Suprapubic skin (tissue), 4 donors: Measurements from ENCODE around the gene ATG2A. TPM values are rescaled to one million over a fixed set of nuclear protein-coding genes. Genes with fewer than 3 reads are reported as not detected.

Source experiments
- DNase-seq, 2 donors: peaks; one replicate each; pipeline ENCODE4 v3.0.0-alpha.2; 2019; ENCODE audit warnings: low spot score in 2 of 2
- H3K27ac ChIP-seq: fragments of 200-600 bp; sonication (generic); one replicate; pipeline ENCODE4 v1.5.1; 2019
- H3K27me3 ChIP-seq: fragments of 200-600 bp; sonication (generic); one replicate; pipeline ENCODE4 v1.5.1; 2019
- H3K36me3 ChIP-seq: fragments of 200-600 bp; sonication (generic); one replicate; pipeline ENCODE4 v1.5.1; 2019
- H3K4me1 ChIP-seq: fragments of 200-600 bp; sonication (generic); one replicate; pipeline ENCODE4 v1.5.1; 2019
- H3K4me3 ChIP-seq: fragments of 200-600 bp; sonication (generic); one replicate; pipeline ENCODE4 v1.5.1; 2019; ENCODE audit warnings: mild to moderate bottlenecking
- H3K9me3 ChIP-seq: fragments of 200-600 bp; sonication (generic); one replicate; pipeline ENCODE4 v1.5.1; 2019
- EP300 ChIP-seq: sonication (generic); formaldehyde crosslinking; IDR thresholded peaks from one replicate; pipeline ENCODE4 v1.6.1; 2017; ENCODE audit warnings: antibody characterized with exemption
- POLR2A ChIP-seq, 2 donors: fragments of 450-650 bp; IDR thresholded peaks; one replicate each; pipeline ENCODE4 v1.6.1; 2017; ENCODE audit warnings: antibody characterized with exemption in 2 of 2, mild to moderate bottlenecking in 2 of 2, moderate library complexity in 2 of 2
- POLR2AphosphoS5 ChIP-seq, 3 donors: sonication (generic); formaldehyde crosslinking; IDR thresholded peaks; one replicate each; pipeline ENCODE4 v1.6.1; 2017; ENCODE audit warnings: antibody characterized with exemption in 3 of 3
- WGBS: methylation state at CpG from one replicate; pipeline ENCODE4 v1.1.5; 2018; 5-methylcytosine and 5-hydroxymethylcytosine counted together
- total RNA-seq, 4 donors: library from RNA; depleted of rRNA; stranded (reverse); fragments of >200 nt; gene quantifications; one replicate each; pipeline ENCODE4 v1.1.0, GENCODE V29; 2016
- TF ChIP-seq, protein P1 (sequence below), 2 donors: fragments of 200-600 bp in 1 of 2; fragments of 450-650 bp in 1 of 2; sonication (generic) in 1 of 2; IDR thresholded peaks; one replicate each; pipeline ENCODE4 v1.5.1; 2016 to 2019; ENCODE audit warnings: antibody characterized with exemption in 2 of 2, mild to moderate bottlenecking in 1 of 2, moderate library complexity in 1 of 2

Gene ATG2A
- total RNA-seq, 4 donors from 2014 or later, result 69.5 to 82.2 (median 76.0) TPM

DNA sequence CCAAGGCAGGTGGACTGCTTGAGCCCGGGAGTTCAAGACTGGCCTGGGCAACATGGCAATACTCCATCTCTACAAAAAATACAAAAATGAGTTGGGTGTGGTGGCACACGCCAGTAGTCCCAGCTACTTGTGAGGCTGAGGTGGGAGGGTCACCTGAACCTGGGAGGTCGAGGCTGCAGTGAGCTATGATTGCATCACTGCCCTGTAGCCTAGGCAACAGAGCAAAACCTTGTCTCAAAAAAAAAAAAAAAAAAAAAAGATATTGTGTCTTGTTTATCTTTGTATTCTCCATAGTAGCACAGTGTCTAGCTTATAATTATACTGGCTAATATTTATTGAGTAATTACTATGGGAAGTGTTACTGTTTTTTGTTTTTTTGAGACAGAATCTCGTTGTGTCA lies 34.5 kb upstream of the ATG2A start:
- no peaks in the 10 kb centered on the region for H3K4me1 ChIP-seq
- no peaks in the 10 kb centered on the region for H3K36me3 ChIP-seq
- H3K4me3 ChIP-seq, result no peak overlapping the region
- H3K27ac ChIP-seq, result no peak overlapping the region
- TF ChIP-seq EP300 (no peak), POLR2AphosphoS5 (IDR thresholded peaks at IDR 0.05) (no peak), POLR2A (IDR thresholded peaks at IDR 0.05) (no peak)
- TF ChIP-seq, protein P1, sequence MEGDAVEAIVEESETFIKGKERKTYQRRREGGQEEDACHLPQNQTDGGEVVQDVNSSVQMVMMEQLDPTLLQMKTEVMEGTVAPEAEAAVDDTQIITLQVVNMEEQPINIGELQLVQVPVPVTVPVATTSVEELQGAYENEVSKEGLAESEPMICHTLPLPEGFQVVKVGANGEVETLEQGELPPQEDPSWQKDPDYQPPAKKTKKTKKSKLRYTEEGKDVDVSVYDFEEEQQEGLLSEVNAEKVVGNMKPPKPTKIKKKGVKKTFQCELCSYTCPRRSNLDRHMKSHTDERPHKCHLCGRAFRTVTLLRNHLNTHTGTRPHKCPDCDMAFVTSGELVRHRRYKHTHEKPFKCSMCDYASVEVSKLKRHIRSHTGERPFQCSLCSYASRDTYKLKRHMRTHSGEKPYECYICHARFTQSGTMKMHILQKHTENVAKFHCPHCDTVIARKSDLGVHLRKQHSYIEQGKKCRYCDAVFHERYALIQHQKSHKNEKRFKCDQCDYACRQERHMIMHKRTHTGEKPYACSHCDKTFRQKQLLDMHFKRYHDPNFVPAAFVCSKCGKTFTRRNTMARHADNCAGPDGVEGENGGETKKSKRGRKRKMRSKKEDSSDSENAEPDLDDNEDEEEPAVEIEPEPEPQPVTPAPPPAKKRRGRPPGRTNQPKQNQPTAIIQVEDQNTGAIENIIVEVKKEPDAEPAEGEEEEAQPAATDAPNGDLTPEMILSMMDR (IDR thresholded peaks at IDR 0.05), result no peak
- peaks cover 2% of the 10 kb centered on the region for H3K27me3 ChIP-seq
- no peak for DNase-seq
- 73% methylated on average over 4 of the region's 4 CpGs for WGBS
- H3K9me3 ChIP-seq, result no peaks in the 10 kb centered on the region

DNA sequence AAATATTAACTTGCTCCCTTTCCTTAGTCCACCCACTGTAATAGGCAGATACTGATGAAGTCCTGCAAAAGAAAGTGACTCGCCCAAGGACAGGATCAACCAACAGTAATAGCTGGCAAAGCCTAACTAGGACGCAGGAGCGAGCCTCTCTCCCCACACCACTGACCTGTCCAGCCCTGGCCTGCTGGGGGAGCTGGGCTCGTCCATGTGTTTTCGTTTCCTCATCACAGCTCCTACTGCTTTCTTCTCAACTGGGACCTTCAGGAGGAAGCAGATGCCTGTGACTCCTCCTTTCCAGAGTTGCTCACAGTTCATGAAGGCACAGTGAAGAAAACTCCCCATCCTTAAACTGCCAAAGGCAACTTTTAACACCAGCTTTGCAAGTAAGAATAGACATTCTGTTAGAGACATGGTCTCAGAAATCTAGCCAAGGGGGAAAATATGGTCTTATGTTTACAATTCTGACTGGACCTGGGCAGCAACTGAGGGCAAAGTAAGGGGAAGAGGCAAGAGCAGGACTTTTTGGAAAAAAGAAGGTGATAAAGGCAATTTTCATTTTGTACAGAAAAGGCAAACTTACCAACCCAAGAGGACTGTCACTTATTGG lies 30.3 kb upstream of the ATG2A start:
- no peak overlapping the region for H3K4me3 ChIP-seq
- no peaks in the 10 kb centered on the region for H3K4me1 ChIP-seq
- 61% methylated on average over 5 of the region's 5 CpGs for WGBS
- no peaks in the 10 kb centered on the region for H3K36me3 ChIP-seq
- H3K27ac ChIP-seq, result no peak overlapping the region
- no peak for TF ChIP-seq EP300
- no peaks in the 10 kb centered on the region for H3K27me3 ChIP-seq
- no peaks in the 10 kb centered on the region for H3K9me3 ChIP-seq
- no peak for DNase-seq

DNA sequence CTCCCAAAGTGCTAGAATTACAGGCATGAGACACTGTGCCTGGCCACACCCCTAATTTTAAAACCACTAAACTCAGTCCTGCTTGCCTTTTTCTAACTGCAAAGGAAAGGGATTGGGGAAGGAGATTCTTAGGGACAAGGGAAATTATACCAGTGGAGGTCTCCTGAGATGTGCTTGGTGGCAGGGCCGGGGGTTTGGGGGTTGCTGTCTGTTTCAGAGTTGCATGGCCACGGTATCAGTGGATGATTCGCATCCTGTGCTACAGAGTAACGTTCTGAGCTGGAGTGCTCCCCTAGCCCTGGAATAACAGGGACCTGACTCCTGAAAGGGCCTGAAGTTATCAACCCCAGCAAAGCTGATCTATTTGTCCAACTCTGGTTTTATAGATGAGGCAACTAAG lies 19.5 kb upstream of the ATG2A start:
- no peak overlapping the region for H3K27ac ChIP-seq
- DNase-seq, result no peak
- peaks cover 10% of the 10 kb centered on the region for H3K4me1 ChIP-seq
- no peak overlapping the region for H3K4me3 ChIP-seq
- peaks cover 24% of the 10 kb centered on the region for H3K36me3 ChIP-seq
- H3K9me3 ChIP-seq, result no peaks in the 10 kb centered on the region
- TF ChIP-seq EP300 (no peak), POLR2A (IDR thresholded peaks at IDR 0.05) (no peak), POLR2AphosphoS5 (IDR thresholded peaks at IDR 0.05) (no peak)
- TF ChIP-seq, protein P1 (IDR thresholded peaks at IDR 0.05), result no peak
- no peaks in the 10 kb centered on the region for H3K27me3 ChIP-seq
- 79% methylated on average over 4 of the region's 4 CpGs for WGBS

DNA sequence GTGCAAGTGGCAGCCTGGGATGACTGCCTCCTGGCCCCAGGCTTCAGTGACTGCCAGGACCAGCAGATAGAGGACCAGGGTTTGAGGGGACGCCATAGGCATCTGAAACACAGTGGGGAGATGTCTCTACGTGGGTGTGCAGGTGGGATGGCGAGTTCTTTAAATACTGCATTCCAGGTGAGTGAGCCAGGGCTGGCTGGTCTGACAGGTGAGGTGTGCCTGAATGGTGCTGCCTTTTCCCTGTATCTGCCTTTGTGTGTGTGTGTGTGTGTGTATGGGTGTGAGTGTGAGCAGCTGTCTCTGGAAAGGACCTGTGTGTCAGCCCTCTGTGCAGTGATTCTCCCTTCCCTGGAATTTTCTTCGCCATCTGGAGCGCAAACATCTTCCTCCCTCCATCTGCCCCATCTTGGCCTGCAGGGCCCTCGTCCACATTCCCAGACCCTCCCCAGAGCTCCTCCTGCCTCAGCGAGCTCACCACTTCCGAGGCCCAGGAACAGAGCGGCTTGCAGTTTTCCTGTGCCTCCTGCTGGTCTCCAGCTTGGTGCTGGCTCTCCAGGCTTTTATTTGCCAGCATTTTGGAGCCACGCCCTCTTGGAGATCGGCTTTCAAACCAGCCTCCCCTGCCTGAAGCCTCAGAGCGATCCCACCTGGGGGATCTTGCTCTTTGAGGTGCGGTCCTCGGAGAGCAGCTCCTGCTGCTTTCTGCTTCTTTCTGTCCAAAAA lies 18.5 kb upstream of the ATG2A start, which contains the start of gene GPHA2:
GPHA2 (minus strand) TSS at position 535 of the 723 bp plus-strand sequence; CDS start at position 102, 433 bp downstream.
- no peak within 1 kb of the TSS for H3K4me3 ChIP-seq
- no peak for DNase-seq
- no peaks in the 10 kb centered on the region for H3K9me3 ChIP-seq
- H3K36me3 ChIP-seq, result peaks cover 34% of the 10 kb centered on the region
- peaks cover 10% of the 10 kb centered on the region for H3K4me1 ChIP-seq
- no peak for TF ChIP-seq EP300
- no peak for TF ChIP-seq POLR2A (IDR thresholded peaks at IDR 0.05)
- no peak for TF ChIP-seq POLR2AphosphoS5 (IDR thresholded peaks at IDR 0.05)
- TF ChIP-seq, protein P1 (IDR thresholded peaks at IDR 0.05), result no peak
- 54% methylated on average over 9 of the region's 14 CpGs for WGBS
- no peak within 1 kb of the TSS for H3K27ac ChIP-seq
- no peaks in the 10 kb centered on the region for H3K27me3 ChIP-seq

DNA sequence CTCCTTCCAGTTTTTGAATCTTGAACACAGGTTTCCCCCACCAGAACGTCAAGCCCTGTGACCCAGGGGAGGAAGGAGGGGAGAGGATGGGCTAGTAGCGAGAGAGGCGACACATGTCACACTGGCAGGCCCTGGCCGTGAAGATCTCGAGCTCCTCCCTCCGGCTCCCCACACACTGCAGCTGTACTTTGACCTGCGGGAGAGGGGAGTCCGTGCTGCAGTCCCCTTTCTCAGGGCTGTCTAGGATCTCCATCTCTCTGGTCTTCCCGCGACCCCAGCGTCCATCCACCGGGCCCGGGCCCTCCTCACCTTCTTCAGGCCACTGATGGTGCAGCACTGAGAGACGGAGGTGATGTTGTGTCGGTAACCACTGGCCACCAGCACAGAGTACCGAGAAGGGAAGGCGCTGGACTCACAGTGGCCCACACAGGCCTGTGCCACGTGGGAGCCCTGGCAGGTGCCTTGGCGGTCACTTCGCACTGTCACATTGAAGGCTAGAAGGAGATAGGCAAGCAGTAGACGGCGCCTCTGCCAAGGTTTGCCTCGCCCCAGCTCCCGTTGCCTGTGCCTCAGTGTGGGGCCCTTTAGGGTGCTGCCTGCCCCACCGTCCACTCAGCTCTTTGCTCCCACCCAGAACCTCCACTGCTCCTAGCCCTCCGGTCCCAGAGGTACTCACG lies 17.8 kb upstream of the ATG2A start:
- Histone ChIP-seq H3K27ac (no peak overlapping the region), H3K4me3 (no peak overlapping the region), H3K4me1 (peaks cover 10% of the 10 kb centered on the region), H3K27me3 (no peaks in the 10 kb centered on the region), H3K36me3 (peaks cover 41% of the 10 kb centered on the region), H3K9me3 (no peaks in the 10 kb centered on the region)
- 86% methylated on average over 16 of the region's 27 CpGs for WGBS
- no peak for DNase-seq
- TF ChIP-seq POLR2AphosphoS5 (IDR thresholded peaks at IDR 0.05) (no peak), POLR2A (IDR thresholded peaks at IDR 0.05) (no peak), EP300 (no peak)
- TF ChIP-seq, protein P1 (IDR thresholded peaks at IDR 0.05), result no peak
